Left lobe of liver (tissue), 2 donors: ENCODE measurements around the gene ZNF860. TPM values are rescaled to one million over a fixed set of nuclear protein-coding genes. Genes with fewer than 3 reads are reported as not detected.

Source experiments
- ATAC-seq: fragments of 200-7000 bp; cut with Tn5 transposase; one replicate; pipeline ENCODE4 v1.9.1; 2020; ENCODE audit warnings: mild to moderate bottlenecking, moderate library complexity
- DNase-seq: peaks from one replicate; pipeline ENCODE4 v3.0.0-alpha.2; 2020; ENCODE audit warnings: low spot score
- total RNA-seq: library from RNA; stranded (reverse); gene quantifications from one replicate; pipeline ENCODE4 v1.2.1, GENCODE V29; 2021
- donor health status: DM: no; HTN: no; CAD: no; lungs with moderate emphysema.
- donor health status: DM: no; HTN: yes; CAD: no.

Gene ZNF860
- total RNA-seq, 1 donor from 2014 or later = not detected

GRCh38 chr3:31959951-31960792 is 21.4 kb upstream of the ZNF860 start:
- DNase-seq (no peak), ATAC-seq (no peak)

DNA sequence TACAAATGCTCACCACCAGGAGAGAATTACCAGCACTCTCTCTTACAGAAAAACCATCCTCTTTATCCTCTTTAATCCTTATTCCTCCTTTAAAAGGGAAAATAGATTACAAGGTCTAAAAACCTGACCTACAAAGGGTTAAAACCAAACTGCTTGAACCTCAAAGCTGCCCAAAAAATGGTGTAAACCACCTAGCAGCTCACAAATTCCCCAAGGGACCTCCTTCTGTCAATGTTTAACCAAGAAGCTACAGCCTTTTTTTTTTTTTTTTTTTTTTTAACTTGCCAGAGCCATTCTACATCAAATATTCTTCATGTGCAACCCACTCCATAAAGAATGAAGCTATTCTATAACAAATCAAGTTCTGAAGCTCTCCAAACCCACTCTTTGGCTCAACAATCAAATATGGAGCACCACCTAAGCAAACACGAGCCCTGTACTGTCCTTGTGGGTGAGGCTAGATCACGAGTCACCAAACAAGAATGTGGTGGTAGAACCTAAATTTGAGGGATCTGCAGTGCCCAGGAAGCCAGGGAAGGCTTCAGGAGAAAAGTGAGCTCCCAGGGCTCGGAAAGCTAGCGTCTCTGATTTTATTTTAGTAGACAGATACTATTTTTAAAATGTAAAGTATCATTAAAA is 20.6 kb upstream of the ZNF860 start:
- DNase-seq (no peak), ATAC-seq (no peak)

GRCh38 chr3:31962801-31963205 is 18.7 kb upstream of the ZNF860 start:
- no peak for ATAC-seq
- no peak for DNase-seq

- ATAC-seq = no peak
- no peak for DNase-seq
These were observed 14.5 kb upstream of the ZNF860 start for GRCh38 chr3:31966978-31967591.

GRCh38 chr3:31967592-31967991 is 14.0 kb upstream of the ZNF860 start:
- no peak for ATAC-seq
- DNase-seq = no peak

GRCh38 chr3:31968369-31968926 is 13.1 kb upstream of the ZNF860 start:
- DNase-seq = no peak
- ATAC-seq = no peak

DNA sequence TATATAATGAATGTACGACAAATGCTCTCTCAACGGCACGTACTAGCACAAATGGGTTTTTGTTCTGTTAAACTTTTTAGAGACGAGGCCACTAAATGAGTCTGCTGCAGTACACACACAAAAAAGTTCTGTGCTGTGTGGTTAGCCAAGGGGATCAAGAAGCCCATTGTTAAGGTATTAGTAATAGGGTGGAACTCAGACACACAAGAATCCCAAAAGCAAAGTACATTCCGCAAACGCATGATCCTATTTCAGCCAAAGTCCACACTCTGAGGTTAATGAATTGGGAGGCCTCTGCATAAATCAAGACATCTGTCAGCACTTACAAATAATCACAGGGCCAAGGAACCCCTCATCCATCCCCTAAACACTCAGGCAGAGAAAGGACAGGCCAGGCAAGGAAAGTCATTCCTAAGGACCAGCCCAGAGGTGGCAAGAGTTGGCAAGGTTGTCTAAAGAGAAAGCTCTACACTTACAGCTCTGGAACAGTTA is 12.6 kb upstream of the ZNF860 start:
- ATAC-seq (no peak), DNase-seq (no peak)

- DNase-seq = no peak
- no peak for ATAC-seq
These were observed 9.9 kb upstream of the ZNF860 start for GRCh38 chr3:31971607-31972006.

- no peak for ATAC-seq
- no peak for DNase-seq
These were observed 8.5 kb upstream of the ZNF860 start for GRCh38 chr3:31973081-31973480.

DNA sequence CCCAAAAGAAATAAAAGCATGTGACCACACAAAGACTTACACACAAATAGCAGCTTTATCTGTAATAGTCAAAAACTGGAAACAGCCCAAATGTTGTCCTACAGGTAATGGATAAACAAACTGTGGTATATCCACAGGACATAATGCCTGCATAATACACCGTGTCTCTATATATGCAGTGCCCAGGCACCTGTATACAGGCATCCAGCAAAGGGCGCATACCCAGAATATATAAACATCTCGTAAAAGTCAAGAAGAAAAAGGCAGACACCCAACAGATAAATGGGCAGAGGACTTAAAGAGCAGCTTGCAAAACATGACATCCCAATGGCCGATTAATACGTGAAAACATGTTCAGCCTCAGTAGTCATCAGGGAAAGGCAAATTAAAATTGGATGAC is 7.7 kb upstream of the ZNF860 start:
- ATAC-seq (no peak), DNase-seq (no peak)

- ATAC-seq (no peak), DNase-seq (no peak)
These were observed 7.1 kb upstream of the ZNF860 start for GRCh38 chr3:31974471-31974870.

DNA sequence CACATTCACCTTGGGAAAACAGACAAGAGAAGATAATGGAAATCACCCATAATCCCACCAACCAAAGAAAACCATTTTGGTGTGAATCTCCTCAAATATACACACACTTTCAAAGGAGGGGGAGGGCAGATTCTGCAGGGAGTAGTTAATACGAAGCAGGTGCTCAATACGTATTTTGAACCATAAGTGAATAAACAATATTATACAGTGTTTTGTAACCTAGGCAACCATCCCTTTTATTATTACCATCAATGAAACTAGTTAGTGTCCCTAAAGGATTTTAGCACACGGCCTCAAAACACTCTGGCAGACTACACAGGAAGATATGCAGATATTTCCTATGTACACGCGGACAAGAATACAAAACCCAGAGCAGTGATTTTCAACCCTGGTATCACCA is 6.6 kb upstream of the ZNF860 start:
- DNase-seq (no peak), ATAC-seq (no peak)

GRCh38 chr3:31976302-31976701 is 5.2 kb upstream of the ZNF860 start:
- ATAC-seq (no peak), DNase-seq (no peak)

- ATAC-seq = no peak
- DNase-seq = no peak
These were observed 3.8 kb upstream of the ZNF860 start for GRCh38 chr3:31977736-31978135.

- no peak for ATAC-seq
- DNase-seq = no peak
These were observed 3.0 kb upstream of the ZNF860 start for GRCh38 chr3:31978553-31978952.

DNA sequence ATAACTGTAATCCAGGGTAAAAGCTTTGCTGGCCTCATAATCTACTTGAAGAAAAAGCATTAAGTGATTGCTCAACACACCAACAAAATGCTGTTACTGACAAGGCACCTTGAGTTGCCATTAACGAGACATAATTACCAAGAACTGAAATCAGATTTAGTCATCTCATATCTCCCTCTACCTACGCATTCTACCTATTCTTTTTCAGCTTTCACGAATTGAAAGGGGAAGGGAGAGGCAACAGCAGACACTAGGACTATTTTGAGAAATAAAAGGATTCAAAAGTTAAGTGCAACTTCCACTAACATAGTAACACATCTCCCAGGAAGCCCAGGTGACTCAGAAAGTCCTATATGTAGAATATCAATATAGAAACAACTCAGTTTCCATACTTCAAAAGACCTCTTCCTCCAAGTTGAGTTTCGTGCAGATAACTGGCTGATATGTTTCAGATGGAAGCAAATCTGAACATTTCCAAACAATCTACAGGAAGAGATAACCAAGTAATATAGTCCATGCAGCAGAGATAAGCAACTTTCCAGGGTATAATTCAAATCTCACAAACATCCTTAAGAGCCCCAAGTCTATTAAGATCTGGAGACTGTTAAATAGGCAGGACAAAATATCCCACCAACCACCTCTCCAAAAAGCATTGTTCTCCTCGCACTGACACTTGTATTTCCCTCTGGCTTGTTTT is 2.4 kb upstream of the ZNF860 start:
- ATAC-seq = no peak
- DNase-seq = no peak

DNA sequence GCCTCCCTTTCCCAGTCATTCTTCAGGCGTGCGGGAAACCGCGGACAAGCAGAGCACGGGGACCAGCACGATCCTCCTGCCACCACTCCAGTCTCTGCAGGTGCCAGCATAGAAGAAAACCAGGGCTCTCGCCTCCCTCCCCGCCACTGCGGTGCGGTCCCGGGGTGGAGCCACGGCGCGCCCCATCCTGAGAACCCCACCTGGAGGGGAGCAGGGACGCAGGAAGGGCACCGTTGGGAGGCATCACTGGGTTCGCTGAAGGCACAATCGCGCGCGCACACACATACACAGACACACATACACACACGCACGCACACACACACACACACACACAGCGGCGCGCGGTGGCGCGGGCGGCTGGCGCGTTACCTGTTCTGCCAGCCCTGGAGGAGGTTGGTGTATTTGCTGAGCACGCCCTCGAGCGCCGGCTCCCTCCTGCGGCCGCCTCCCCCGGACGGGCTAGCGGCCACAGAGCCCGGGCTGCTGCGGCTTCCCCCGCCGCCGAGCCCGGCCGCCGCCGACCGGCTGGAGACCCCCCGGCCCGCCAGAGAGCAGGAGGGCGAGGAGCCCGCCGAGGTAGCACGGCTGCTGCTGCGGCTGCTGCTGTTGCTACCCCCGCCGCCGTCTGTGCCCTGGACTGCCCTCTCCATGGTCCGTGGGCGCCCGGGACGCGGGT is 882 bp upstream of the ZNF860 start:
- ATAC-seq (peak; percentile 83), DNase-seq (peak; percentile 55)

- ATAC-seq = no peak
- DNase-seq = no peak
These were observed 2.8 kb downstream of the ZNF860 start for GRCh38 chr3:31984321-31984720.

DNA sequence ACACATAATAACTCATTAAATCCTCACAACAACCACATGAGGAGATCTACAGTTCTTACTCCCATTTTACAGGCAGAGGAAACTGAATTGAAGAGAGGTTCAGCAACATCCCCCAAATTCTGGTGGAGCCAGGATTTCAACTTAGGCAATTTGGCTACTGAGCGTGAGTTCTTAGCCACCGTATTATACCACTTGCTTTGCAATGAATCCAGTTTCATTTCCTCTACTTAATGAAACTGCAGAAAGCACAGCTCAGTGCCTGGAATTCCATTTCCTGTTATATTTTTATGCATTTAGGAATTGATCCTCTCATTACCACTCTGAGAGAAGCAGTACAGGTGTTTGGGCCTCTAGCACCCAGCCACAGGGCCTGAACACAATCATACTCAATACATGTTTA is 4.3 kb downstream of the ZNF860 start:
- DNase-seq = no peak

GRCh38 chr3:31988271-31988670 is 6.7 kb downstream of the ZNF860 start:
- DNase-seq (no peak), ATAC-seq (no peak)

More for the DNA sequence above, 4.3 kb downstream of the ZNF860 start:
- no peak for ATAC-seq
